GM21390 (cell line): Measurements from ENCODE around the gene LGI2.
"Not testable (repeated sequence)": the region's sequence is repeated elsewhere in the genome, so short reads cannot be mapped to it uniquely, and the experiment has no call there.

Source experiments
- ATAC-seq: cut with Tn5 transposase; IDR thresholded peaks from one replicate; pipeline ENCODE4 v1.9.1; 2021; ENCODE audit not compliant: unreplicated experiment

LGI2 gene

GRCh38 chr4:25050370-25051078 is 19.8 kb upstream of the LGI2 start:
- ATAC-seq: no peak

- ATAC-seq: no peak
Measured at GRCh38 chr4:25043548-25043947, 12.8 kb upstream of the LGI2 start.

- no peak for ATAC-seq
Measured at GRCh38 chr4:25033526-25033925, 2.8 kb upstream of the LGI2 start.

GRCh38 chr4:25032126-25032525 is 1.4 kb upstream of the LGI2 start:
- ATAC-seq: no peak

GRCh38 chr4:25031077-25031621 is 403 bp upstream of the LGI2 start:
- no peak for ATAC-seq

GRCh38 chr4:25029479-25030276 is 1.1 kb downstream of the LGI2 start:
- ATAC-seq: no peak

GRCh38 chr4:25028851-25029250 is 1.9 kb downstream of the LGI2 start:
- ATAC-seq: no peak

GRCh38 chr4:25022766-25023165 is 8.0 kb downstream of the LGI2 start:
- ATAC-seq: no peak

- ATAC-seq: no peak
Measured at GRCh38 chr4:25021216-25021615, 9.5 kb downstream of the LGI2 start.

- ATAC-seq: no peak
Measured at GRCh38 chr4:25020236-25020635, 10.5 kb downstream of the LGI2 start.

- ATAC-seq: no peak
Measured at GRCh38 chr4:25019501-25019900, 11.2 kb downstream of the LGI2 start.

- ATAC-seq: no peak
Measured at GRCh38 chr4:25015012-25015411, 15.7 kb downstream of the LGI2 start.

- ATAC-seq: not testable (repeated sequence)
Measured at GRCh38 chr4:25014662-25014983, 16.1 kb downstream of the LGI2 start.

- no peak for ATAC-seq
Measured at GRCh38 chr4:25013756-25014661, 16.7 kb downstream of the LGI2 start.

GRCh38 chr4:25012655-25013054 is 18.1 kb downstream of the LGI2 start:
- no peak for ATAC-seq

GRCh38 chr4:25011135-25011866 is 19.4 kb downstream of the LGI2 start:
- no peak for ATAC-seq

- no peak for ATAC-seq
Measured at GRCh38 chr4:25007598-25007997, 23.1 kb downstream of the LGI2 start.

- no peak for ATAC-seq
Measured at GRCh38 chr4:25002681-25003080, 28.1 kb downstream of the LGI2 start.

- no peak for ATAC-seq
Measured at GRCh38 chr4:25001509-25001908, 29.2 kb downstream of the LGI2 start.

GRCh38 chr4:25000639-25001038 is 30.1 kb downstream of the LGI2 start:
- no peak for ATAC-seq
